NOMO-1 treated with DMSO at 0.1 percent for 48 hours (cell line): ENCODE data around the gene PGAP1.
A peak's percentile ranks its signal among the peaks of the same experiment; 100 is the strongest.

ENCODE experiments used
- DNase-seq: peaks from one replicate; lab custom pipeline; 2025; ENCODE audit not compliant: unreplicated experiment; lab: John Stamatoyannopoulos, UW

The PGAP1 gene

GRCh38 chr2:196926562-196927375 is at the start of gene PGAP1:
Gene PGAP1 (minus strand): TSS chr2:196926707. CDS start chr2:196926616, 91 bp downstream.
- peak; percentile 63 for DNase-seq

GRCh38 chr2:196974970-196975369 is 48.5 kb upstream of the PGAP1 start:
- DNase-seq = no peak

GRCh38 chr2:196971574-196972279 is 45.2 kb upstream of the PGAP1 start:
- DNase-seq = no peak

GRCh38 chr2:196970099-196970498 is 43.6 kb upstream of the PGAP1 start:
- no peak for DNase-seq

- DNase-seq = no peak
Observed at GRCh38 chr2:196968516-196968915, 42.0 kb upstream of the PGAP1 start.

- no peak for DNase-seq
Observed at GRCh38 chr2:196967775-196968174, 41.3 kb upstream of the PGAP1 start.

GRCh38 chr2:196967116-196967515 is 40.6 kb upstream of the PGAP1 start:
- DNase-seq = no peak

GRCh38 chr2:196966061-196966460 is 39.6 kb upstream of the PGAP1 start:
- no peak for DNase-seq

- no peak for DNase-seq
Observed at GRCh38 chr2:196965651-196966050, 39.1 kb upstream of the PGAP1 start.

- DNase-seq = no peak
Observed at GRCh38 chr2:196963961-196964360, 37.5 kb upstream of the PGAP1 start.

- no peak for DNase-seq
Observed at GRCh38 chr2:196963043-196963442, 36.5 kb upstream of the PGAP1 start.

GRCh38 chr2:196962325-196962724 is 35.8 kb upstream of the PGAP1 start:
- DNase-seq = no peak

- no peak for DNase-seq
Observed at GRCh38 chr2:196961889-196962288, 35.4 kb upstream of the PGAP1 start.

GRCh38 chr2:196959734-196960338 is 33.3 kb upstream of the PGAP1 start:
- no peak for DNase-seq

GRCh38 chr2:196959281-196959680 is 32.8 kb upstream of the PGAP1 start:
- no peak for DNase-seq

- DNase-seq = no peak
Observed at GRCh38 chr2:196957881-196958525, 31.5 kb upstream of the PGAP1 start.

GRCh38 chr2:196957442-196957841 is 30.9 kb upstream of the PGAP1 start:
- DNase-seq = no peak

GRCh38 chr2:196956069-196956468 is 29.6 kb upstream of the PGAP1 start:
- no peak for DNase-seq

- no peak for DNase-seq
Observed at GRCh38 chr2:196955036-196955435, 28.5 kb upstream of the PGAP1 start.

GRCh38 chr2:196954001-196954400 is 27.5 kb upstream of the PGAP1 start:
- no peak for DNase-seq

GRCh38 chr2:196952936-196953335 is 26.4 kb upstream of the PGAP1 start:
- no peak for DNase-seq
